Fibroblast of skin of right biceps (primary cell): ENCODE measurements around the gene UQCRQ.

Experiments used
- DNase-seq: peaks from one replicate; pipeline ENCODE4 v3.0.0-alpha.2; 2013

The UQCRQ gene

GRCh38 chr5:132871459-132872284 lies 5.2 kb downstream of the UQCRQ start:
- DNase-seq = no peak

- DNase-seq = no peak
Observed at GRCh38 chr5:132872788-132873118, 6.3 kb downstream of the UQCRQ start.

GRCh38 chr5:132873119-132873929 lies 6.9 kb downstream of the UQCRQ start, which contains the start of gene LEAP2:
LEAP2 (plus strand) TSS chr5:132873668; CDS start chr5:132873695, 27 bp downstream.
- no peak for DNase-seq

GRCh38 chr5:132873930-132874271 lies 7.5 kb downstream of the UQCRQ start:
- DNase-seq = no peak

- DNase-seq = peak; percentile 33
Observed at GRCh38 chr5:132876020-132876759, 9.7 kb downstream of the UQCRQ start.

DNA sequence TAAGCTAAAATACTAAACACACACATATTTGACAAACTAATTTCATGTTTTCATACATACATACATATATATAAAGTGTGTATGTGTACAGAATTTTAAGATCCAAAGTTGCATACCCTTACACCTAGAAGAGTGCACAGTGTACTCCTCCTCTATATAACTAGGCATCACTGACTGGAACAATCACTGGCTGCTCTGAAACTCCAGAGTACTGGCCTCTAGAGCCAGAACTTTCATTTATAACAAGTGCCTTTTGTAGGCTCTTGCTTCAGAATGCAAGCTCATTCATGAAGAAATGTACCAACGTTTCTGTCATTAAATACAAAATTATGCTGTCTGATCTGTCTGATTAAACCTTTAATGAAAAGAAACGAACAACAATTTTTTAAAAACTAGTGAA lies 11.0 kb downstream of the UQCRQ start:
- DNase-seq = no peak

DNA sequence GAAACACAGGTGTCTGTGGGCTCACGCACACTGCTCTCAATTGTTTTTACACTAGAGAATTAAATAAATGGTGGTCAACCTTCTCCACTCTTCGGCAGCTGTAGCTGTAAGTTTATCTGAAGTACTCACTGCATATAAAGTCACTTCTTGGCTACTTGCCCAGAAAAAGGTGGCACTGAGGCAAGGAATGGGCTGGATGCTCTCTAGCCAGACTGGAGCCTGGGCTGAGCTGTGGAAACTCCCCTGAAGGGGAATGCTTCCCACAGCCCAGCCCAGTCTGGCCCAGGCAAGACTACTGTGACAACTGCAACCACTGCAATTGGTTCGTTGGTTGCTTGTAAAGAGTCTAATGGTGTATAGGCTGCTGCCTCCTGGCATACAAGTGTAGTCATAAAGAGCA lies 11.5 kb downstream of the UQCRQ start:
- DNase-seq = peak; percentile 32

DNA sequence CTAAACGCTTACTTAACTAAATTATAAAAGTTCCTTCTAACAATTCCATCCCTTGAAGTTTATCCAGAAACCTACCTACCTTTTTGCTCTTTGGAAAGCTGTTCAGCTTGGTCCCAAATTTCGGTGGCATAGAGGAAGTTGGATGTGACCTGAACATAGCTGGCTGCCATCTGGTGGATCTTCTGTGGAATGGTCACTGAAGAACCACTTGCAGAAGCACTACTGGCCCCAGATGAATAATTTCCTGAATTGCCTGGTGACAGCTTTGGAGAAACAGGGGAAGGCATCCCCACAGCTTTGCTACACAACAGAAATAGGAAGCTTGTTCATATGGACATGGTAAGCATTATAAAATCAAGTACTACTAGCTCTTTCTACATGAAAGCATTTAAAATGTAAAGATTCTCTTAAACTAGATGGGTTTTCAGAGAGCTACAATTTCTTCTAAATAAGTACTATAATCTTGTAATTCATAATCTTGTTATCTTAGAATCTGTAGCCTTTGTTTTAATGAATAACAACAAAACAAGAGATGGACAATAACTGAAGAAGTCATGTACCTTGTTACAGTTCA lies 16.9 kb downstream of the UQCRQ start:
- DNase-seq = peak; percentile 63

DNA sequence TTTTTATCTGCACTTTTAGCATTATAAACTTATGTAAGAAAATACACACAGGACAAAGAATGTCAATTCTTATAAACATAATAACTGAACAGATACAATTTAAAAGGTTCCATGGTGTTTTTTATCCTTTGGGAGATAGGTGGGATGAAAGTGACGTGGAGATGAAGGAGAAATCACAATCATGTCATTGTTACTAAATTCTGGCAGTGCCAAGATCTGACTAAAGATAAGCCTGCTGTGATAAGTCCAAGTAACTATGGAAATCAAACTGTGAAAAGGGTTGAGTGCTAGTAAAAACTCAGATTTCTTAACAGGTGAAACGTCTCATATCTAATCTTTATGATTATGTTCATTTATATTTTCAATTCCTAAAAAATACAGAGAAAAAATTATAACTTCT lies 18.1 kb downstream of the UQCRQ start:
- DNase-seq = no peak

GRCh38 chr5:132886064-132886823 lies 19.8 kb downstream of the UQCRQ start:
- no peak for DNase-seq

- DNase-seq = no peak
Observed at GRCh38 chr5:132887283-132887682, 20.8 kb downstream of the UQCRQ start.

- no peak for DNase-seq
Observed at GRCh38 chr5:132889501-132889900, 23.1 kb downstream of the UQCRQ start.

DNA sequence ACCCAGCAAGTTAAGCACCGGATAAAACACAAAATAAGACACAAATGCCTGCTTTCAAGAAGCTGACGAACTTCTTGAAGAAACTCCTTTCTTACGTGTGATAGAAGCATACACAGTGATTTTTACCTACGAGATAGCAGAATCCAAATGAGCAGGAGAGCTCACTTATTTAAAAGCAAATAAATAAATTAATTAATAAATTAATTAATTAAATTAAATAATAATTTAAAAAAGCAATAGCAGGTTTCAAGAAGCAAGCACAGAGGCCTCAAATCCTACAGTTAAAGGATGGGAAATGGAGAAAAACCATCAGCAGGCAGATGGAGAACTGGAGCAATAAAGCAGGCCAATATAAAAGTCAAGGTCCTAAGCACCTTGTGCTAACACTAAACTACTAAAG lies 24.4 kb downstream of the UQCRQ start:
- no peak for DNase-seq

GRCh38 chr5:132895719-132896305 lies 29.4 kb downstream of the UQCRQ start:
- DNase-seq = no peak

DNA sequence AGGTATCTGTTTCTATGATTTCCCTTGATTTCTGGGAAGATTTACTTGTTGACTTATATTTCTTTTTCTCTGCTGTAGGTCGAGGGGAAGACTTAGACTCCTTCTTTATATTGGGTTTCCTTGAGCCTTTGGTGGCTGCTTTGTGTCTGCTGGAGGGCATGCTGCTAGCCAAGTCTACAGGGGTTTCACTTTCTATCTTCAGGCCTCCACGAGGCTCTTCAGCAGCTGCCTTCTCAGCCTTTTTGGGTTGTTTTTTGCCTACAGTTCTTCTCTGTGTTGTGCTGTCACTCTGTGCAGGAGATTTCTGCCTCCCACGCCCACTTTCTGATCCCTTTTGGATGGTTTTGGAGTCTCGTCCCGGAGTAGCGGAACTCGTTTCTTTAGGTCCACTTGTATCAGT lies 30.2 kb downstream of the UQCRQ start:
- DNase-seq = no peak

DNA sequence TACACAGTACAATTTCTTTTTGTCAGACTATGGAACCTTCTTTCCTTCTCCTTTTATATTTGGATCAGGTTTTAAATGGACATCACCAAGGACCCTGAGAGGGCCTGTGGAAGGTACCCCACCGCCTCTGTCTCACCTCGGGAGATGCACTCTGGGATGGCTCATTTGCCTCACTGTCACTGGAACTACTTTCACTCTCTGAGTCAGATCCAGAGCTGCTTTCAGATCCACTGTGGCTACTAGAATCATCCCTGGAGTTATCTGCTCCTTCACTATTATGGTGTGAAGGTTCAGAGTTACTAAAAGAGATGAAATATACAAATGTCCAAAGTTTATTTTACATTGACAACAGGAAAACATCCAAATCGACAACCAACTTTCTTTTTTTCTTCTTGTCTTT lies 31.7 kb downstream of the UQCRQ start:
- DNase-seq = no peak

- no peak for DNase-seq
Observed at GRCh38 chr5:132901036-132901435, 34.6 kb downstream of the UQCRQ start.

- DNase-seq = no peak
Observed at GRCh38 chr5:132901730-132902129, 35.3 kb downstream of the UQCRQ start.

DNA sequence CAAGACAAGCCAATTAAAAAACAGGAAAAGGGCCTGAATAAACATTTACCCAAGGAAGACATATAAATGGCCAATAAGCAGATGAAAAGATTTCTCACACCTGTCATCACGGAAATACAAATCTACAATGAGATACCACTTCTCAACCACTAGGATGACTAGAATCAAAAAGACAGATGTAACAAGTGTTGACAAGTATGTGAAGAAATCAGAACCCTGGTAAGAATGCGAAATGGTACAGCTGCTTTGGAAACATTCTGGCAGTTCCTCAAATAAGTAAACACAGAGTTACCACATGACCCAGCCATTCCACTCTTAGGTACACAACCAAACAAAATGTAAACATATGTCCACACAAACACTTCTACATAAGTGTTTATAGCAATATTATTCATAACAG lies 39.5 kb downstream of the UQCRQ start:
- DNase-seq = peak; percentile 1

DNA sequence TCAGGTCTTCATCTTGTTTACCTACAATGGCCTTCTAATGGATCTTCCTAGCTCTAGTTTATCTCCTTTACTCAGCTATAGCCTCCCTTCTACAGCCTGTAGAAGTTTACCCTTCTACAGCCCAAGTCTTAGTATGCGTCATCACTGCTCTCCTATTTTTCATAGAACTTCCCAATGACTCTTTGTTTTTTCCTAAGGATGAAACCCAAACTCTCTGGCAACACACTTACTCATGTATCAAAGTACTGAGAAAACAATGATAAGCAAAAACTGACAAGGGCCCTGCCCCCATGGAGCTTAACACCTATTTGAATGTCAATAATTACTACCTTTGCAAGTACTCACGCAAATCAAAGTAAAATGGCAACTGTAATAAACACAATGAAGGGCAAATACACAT lies 40.7 kb downstream of the UQCRQ start:
- no peak for DNase-seq

DNA sequence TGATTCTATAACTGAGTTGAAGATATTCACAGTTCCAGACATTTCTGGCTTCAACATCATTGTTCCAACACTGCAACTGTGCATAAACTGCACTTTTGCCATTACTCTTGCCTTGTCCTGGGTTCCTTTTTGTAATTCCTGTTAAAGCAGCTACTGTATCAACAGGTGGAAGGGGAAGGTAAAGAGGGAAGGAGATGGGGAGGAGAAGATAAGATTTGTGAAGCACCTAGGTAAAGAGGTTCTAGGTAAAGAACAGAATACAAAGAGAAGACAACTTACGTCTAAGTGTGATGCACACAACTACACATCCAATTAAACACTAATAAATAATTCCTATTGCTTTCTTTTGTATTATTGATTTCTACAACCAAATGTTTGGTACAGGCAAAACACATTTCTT lies 43.3 kb downstream of the UQCRQ start:
- DNase-seq = no peak

DNA sequence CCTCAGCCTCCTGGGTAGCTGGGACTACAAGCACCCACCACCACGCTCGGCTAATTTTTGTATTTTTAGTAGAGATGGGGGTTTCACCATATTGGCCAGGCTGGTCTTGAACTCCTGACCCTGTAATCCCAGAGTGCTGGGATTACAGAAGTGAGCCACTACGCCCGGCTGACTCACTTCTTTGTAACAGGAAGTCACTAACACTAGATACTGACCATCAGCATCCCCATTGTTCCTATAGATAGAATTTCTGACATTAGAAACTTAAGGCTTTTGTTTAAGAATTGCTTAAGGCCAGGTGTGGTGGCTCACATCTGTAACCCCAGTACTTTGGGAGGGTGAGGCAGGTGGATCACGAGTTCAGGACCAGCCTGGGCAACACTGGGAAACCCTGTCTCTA lies 49.2 kb downstream of the UQCRQ start:
- DNase-seq = peak; percentile 11
